Activated T-helper 17 cell treated with anti-CD3 and anti-CD28 coated beads, Interleukin-2, amount 50 U/mL, for 72 hours (primary cell): ENCODE results near the gene GPR17. TPM values are rescaled to one million over a fixed set of nuclear protein-coding genes. Genes with fewer than 3 reads are reported as not detected.

Experiments used
- ATAC-seq: fragments of 150-1000 bp; cut with Tn5 transposase; replicated peaks from 2 replicates; pipeline ENCODE4 v1.10.0; 2021; ENCODE audit warnings: mild to moderate bottlenecking, moderate library complexity
- H3K27ac Mint-ChIP-seq: one replicate; pipeline ENCODE4 v1.8.0; 2022; ENCODE audit warnings: mixed read lengths
- H3K27me3 Mint-ChIP-seq: one replicate; pipeline ENCODE4 v1.8.0; 2022; ENCODE audit warnings: mixed read lengths
- H3K36me3 Mint-ChIP-seq: one replicate; pipeline ENCODE4 v1.8.0; 2022; ENCODE audit warnings: low read depth, mild to moderate bottlenecking, mixed read lengths
- H3K4me1 Mint-ChIP-seq: one replicate; pipeline ENCODE4 v1.8.0; 2022; ENCODE audit warnings: mixed read lengths
- H3K4me3 Mint-ChIP-seq: one replicate; pipeline ENCODE4 v1.8.0; 2022; ENCODE audit warnings: mild to moderate bottlenecking, mixed read lengths
- H3K9me3 Mint-ChIP-seq: one replicate; pipeline ENCODE4 v1.8.0; 2022; ENCODE audit warnings: mixed read lengths
- total RNA-seq, 2 donors: library from RNA; stranded (reverse); gene quantifications; one replicate each; pipeline ENCODE4 v1.2.3, GENCODE V29; 2022

The GPR17 gene
- total RNA-seq, 2 donors from 2014 or later, result not detected

DNA sequence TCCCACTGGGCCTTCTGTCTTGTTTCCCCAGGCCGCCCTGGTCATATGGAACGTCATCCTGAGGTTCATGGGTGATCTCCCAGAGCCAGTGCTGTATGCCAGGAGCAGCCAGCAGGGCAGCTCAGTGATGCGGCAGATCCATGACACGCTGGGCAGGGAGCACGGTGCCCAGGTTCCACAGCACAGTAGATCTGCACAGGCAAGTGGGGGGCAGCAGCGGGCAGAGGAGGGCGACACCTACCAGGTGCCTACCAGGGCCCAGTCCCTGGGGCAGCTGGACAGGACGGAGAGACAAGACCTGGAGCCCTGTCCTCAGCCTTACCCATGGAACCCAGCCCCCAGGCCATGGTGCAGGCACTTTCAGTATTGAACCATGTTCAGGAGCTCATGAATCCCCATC, 36.1 kb upstream of the GPR17 start:
- no peak overlapping the region for H3K27ac Mint-ChIP-seq

DNA sequence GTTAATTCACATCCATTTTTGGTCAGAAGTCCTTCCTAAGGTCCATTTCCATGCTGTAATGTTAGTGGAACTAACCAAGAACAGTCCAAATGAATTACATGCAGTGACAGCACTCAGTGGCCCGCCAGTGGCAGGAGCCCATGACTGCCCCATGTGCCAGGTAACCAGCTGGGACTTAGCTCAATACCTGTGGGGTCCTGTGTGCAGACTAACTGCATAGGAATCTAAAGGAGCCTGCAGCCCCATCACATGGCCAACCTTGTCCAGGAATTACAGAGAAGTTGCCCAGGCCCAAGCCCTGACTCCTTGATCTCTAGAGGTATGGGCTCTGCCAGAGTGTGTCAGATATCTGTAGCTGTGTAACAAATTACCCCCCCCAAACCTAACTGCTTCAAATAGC, 35.4 kb upstream of the GPR17 start:
- Mint-ChIP-seq H3K27me3 (peaks cover 6% of the 10 kb centered on the region), H3K9me3 (no peaks in the 10 kb centered on the region), H3K4me1 (no peaks in the 10 kb centered on the region), H3K36me3 (no peaks in the 10 kb centered on the region), H3K27ac (no peak overlapping the region), H3K4me3 (no peak overlapping the region)
- no peak for ATAC-seq

More for the DNA sequence above, 36.1 kb upstream of the GPR17 start:
- Mint-ChIP-seq H3K4me1 (no peaks in the 10 kb centered on the region), H3K9me3 (no peaks in the 10 kb centered on the region), H3K36me3 (no peaks in the 10 kb centered on the region), H3K27me3 (peaks cover 2% of the 10 kb centered on the region), H3K4me3 (no peak overlapping the region)
- no peak for ATAC-seq

DNA sequence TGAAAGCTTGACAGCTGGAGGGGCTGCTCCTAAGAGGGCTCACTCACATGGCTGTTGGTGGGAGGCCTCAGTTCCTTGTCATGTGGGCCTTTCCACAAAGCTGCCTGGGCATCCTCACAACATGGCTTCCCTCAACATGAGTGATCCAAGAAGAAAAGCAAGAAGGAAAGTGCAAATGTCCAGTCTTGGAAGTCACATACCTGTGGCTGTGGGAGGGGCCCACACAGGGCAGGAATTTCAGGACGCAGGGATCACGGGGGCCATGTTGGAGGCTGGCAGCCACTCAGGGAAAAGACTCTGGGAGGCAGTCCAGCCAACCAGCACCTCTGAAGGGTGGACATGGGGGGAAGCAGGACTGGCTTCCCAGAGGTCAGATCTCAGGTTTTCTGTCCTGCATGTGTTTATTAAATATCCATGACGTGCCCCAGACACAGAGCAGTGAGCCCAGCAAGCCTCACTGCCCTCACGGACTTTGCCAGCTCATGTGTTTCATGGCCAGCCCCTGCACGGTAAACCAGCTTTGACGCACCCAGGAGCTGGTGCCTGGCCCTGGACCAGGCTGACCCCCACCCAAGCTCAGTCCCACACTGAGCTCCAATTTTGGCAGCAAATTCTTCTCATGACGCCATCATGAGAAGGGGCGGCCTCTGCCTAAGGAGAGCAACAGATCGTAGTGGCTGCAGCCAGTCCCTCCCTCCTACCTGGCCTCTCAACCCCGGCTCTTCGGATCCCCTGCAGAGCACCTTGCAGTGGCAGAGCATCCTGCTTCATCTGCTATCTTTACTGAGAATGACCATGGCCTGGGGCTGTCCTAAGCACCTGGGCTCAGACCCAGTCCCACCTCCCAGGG, 34.7 kb upstream of the GPR17 start:
- Mint-ChIP-seq H3K36me3 (no peaks in the 10 kb centered on the region), H3K9me3 (no peaks in the 10 kb centered on the region), H3K4me1 (no peaks in the 10 kb centered on the region), H3K27ac (no peak overlapping the region), H3K27me3 (peaks cover 12% of the 10 kb centered on the region), H3K4me3 (no peak overlapping the region)
- ATAC-seq, result no peak

DNA sequence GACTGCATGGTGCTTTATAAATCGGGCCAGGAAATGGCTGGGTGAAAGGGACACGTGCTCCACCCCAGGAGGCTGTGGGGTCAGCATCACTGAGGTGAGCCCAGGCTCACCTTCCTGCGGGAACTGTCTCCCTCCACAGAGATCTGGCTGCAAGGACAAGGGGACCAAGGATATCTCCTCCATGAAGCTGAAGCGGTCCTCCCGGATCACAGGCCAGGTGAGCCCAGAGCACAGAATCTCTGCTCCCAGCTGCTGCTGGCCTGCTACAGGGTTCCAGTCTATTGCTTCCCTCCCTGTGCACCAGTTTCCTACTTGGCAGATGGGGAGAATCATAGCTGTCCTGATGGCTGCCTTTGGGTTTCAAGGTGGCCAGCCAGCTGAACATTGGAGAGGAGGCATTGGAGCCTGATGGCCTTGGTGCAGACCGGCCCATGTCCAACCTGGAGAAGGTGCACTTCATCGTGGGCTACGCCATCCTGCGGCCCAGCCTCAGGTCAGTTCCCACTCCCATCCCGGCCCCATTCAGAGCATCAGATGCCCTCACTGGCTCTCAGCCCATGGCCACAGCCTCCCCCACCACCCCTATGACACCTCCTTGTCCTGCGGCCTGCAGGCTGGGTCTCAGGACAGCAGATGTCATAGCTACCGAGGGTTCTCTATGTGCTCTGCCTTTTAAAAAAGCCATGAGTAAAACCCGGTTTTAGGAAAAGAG, 33.7 kb upstream of the GPR17 start:
- H3K4me1 Mint-ChIP-seq, result no peaks in the 10 kb centered on the region
- H3K27ac Mint-ChIP-seq, result no peak overlapping the region
- H3K36me3 Mint-ChIP-seq, result no peaks in the 10 kb centered on the region
- H3K4me3 Mint-ChIP-seq, result no peak overlapping the region
- no peaks in the 10 kb centered on the region for H3K9me3 Mint-ChIP-seq
- ATAC-seq, result no peak
- peaks cover 13% of the 10 kb centered on the region for H3K27me3 Mint-ChIP-seq

DNA sequence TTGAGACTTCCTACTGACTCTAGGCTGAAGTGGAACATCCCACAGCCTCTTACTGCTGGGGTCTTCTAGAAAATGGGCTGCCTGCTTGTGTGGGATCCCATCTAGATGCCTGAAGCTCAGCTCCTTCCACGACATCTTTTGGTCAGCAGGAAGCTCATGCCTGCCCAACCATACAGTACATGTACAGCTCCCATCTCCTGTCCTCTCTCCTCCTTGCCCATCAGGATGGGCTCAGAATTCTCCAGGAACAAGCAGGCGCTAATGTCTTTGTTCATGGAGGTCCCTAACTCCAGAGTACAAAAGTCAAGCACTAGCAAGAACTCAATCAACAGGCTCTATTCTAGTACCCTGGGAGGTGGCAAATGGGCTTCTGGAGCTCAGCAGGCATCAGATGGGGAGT, 31.7 kb upstream of the GPR17 start:
- Mint-ChIP-seq H3K27me3 (peaks cover 22% of the 10 kb centered on the region), H3K4me1 (no peaks in the 10 kb centered on the region), H3K9me3 (no peaks in the 10 kb centered on the region), H3K27ac (no peak overlapping the region), H3K36me3 (no peaks in the 10 kb centered on the region), H3K4me3 (no peak overlapping the region)
- ATAC-seq, result no peak

DNA sequence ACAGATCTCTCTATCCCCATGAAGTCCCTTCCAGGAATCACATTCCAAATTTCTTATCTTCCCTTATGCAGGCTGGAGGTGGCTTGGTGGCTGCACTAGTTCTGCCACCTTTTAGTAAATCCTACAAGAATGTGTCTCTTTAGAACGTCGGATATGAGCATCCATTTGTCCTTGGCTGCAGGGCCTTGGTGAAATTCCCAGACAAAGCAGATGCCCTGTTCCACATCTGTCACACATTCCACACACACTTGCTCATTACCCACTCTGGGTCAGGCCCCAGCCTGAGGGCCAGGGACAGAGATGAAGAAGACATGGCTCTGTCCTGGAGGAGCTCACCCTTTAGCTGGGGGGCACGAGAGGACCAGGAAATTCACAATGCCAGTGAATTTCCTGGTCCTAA, 31.2 kb upstream of the GPR17 start:
- no peak overlapping the region for H3K27ac Mint-ChIP-seq
- H3K9me3 Mint-ChIP-seq, result no peaks in the 10 kb centered on the region
- no peaks in the 10 kb centered on the region for H3K4me1 Mint-ChIP-seq
- ATAC-seq, result no peak
- no peak overlapping the region for H3K4me3 Mint-ChIP-seq
- H3K36me3 Mint-ChIP-seq, result no peaks in the 10 kb centered on the region
- peaks cover 26% of the 10 kb centered on the region for H3K27me3 Mint-ChIP-seq

DNA sequence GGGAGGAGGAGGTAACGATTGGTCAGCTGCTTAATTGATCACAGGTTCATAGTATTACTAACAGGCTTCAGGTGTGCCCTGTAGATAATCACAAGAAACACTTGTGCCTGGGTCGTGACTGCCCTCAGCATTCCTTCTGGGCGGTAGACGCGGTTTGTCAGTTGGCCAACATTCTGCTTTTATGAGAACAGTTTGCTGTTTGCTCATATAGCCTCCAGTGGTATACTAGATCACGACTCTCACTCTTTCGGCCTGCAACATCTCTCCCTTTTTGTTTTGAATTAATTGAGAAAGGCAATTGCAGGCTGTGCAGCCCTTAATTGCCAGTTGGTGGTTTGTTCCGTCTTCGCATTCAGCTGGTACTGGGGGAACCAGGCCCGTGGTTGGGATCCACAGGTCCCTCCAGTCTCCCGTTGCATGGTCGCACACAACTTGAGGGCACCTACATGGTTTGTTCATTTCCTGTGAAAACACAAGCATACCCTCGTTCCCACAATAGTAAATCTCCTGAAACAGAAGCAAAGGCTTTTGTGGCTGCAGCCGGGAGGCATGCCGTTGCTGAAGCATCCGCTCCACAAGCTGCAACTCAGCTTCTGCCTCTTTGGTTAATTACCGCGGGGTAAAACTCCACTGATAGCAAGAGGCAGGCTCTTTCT, 30.3 kb upstream of the GPR17 start:
- H3K4me1 Mint-ChIP-seq, result no peaks in the 10 kb centered on the region
- no peaks in the 10 kb centered on the region for H3K9me3 Mint-ChIP-seq
- H3K4me3 Mint-ChIP-seq, result no peak overlapping the region
- no peak overlapping the region for H3K27ac Mint-ChIP-seq
- no peak for ATAC-seq
- H3K36me3 Mint-ChIP-seq, result no peaks in the 10 kb centered on the region
- peaks cover 27% of the 10 kb centered on the region for H3K27me3 Mint-ChIP-seq

DNA sequence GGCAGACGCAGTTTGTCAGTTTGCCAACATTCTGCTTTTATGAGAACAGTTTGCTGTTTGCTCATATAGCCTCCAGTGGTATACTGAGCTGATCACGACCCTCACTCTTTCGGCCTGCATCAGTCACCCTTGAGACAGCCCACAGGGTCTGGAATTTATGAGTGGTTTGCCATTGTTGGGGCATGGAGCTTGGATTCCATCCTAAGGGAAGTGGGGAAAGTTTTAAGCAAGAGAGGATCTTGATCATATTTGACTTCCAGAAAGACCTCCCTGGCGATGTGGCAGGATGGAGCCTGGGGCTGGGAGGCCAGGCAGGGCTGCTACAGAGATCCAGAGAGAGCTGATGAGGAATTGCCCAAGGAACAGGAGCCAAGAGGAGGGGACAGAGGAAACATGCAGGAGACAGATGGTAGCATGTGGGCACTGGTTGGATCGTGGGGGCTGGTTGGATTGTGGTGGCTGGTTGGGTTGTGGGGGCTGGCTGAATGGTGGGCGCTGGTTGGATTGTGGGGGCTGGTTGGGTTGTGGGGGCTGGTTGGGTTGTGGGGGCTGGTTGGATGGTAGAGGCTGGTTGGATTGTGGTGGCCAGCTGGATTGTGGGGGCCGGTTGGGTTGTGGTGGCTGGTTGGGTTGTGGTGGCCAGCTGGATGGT, 27.3 kb upstream of the GPR17 start:
- Mint-ChIP-seq H3K4me1 (no peaks in the 10 kb centered on the region), H3K27ac (no peak overlapping the region), H3K27me3 (peaks cover 30% of the 10 kb centered on the region), H3K4me3 (no peak overlapping the region), H3K9me3 (no peaks in the 10 kb centered on the region), H3K36me3 (no peaks in the 10 kb centered on the region)
- ATAC-seq, result no peak

DNA sequence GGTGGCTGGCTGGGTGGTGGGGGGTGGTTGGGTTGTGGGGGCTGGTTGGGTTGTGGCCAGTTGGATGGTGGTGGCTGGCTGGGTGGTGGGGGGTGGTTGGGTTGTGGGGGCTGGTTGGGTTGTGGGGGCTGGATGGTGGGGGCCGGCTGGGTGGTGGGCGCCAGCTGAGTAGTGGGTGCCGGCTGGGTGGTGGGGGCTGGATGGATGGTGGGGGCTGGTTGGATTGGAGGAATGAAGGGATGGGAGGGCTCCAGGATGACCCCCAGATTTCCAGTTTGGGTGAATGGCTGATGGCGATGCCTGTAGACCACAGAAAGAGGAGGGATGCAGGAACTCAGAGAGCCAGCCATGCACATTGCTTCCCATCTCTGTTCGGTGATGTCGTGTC, 26.8 kb upstream of the GPR17 start:
- peaks cover 30% of the 10 kb centered on the region for H3K27me3 Mint-ChIP-seq
- no peak for ATAC-seq
- no peaks in the 10 kb centered on the region for H3K36me3 Mint-ChIP-seq
- H3K4me1 Mint-ChIP-seq, result no peaks in the 10 kb centered on the region
- no peaks in the 10 kb centered on the region for H3K9me3 Mint-ChIP-seq
- H3K4me3 Mint-ChIP-seq, result no peak overlapping the region
- no peak overlapping the region for H3K27ac Mint-ChIP-seq

DNA sequence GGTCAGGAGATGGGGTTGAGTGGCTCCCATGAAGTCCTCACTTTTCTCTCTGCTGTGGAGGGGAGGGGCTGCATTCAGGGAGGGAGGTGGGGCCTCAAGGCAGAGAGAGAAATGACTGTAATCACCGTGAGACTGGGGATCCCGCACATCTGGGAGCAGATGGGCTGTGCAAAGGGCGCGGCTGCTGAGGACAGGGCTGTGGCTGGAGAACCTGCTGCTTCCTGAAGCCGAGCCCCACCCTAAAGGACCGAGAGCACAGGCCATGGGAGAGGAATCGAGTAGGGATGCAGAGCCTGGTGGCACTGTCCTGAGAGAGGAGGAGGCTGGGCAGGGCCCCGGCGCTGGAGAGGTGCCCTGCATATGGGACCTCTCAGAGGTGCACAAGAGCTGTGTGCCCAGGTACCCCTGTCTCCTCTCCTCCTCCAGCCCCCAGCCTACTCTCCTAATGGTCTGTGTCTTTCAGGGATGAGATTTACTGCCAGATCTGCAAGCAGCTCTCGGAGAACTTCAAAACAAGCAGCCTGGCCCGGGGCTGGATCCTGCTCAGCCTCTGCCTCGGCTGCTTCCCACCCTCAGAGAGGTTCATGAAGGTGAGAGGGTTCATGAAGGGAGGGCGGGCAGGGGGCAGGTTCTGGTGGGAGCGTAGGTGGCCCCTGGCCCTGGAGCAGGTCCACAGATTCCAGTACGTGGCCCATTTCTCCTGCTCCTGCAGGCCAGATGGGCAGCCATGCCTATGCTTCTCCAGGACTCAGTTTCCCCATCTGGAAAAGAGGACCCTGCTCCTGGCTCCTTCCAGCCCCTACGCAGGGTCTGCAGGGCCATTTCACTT, 25.9 kb upstream of the GPR17 start:
- Mint-ChIP-seq H3K4me1 (no peaks in the 10 kb centered on the region), H3K27ac (no peak overlapping the region), H3K27me3 (peaks cover 26% of the 10 kb centered on the region), H3K4me3 (no peak overlapping the region), H3K36me3 (no peaks in the 10 kb centered on the region), H3K9me3 (no peaks in the 10 kb centered on the region)
- no peak for ATAC-seq

DNA sequence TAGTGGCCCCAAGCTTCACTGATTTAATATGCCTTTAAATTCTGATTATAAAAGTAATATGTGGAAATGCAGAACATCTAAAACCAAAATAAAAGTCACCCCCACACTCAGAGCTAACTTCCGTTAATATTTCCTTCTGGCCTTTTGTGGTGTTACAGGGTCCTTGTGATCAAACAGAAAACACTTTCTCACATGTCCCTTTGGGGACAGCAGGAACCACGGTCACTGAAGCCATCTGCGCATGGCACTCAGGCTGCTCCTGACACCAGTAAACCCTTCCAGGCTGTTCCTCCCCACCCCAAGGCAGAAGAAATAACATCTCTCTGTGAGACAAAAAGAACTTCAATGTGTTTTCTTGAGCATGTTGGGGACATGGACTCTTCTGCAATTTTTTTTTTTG, 25.1 kb upstream of the GPR17 start:
- Mint-ChIP-seq H3K27me3 (peaks cover 23% of the 10 kb centered on the region), H3K4me3 (no peak overlapping the region), H3K27ac (no peak overlapping the region), H3K4me1 (no peaks in the 10 kb centered on the region), H3K9me3 (no peaks in the 10 kb centered on the region), H3K36me3 (no peaks in the 10 kb centered on the region)
- no peak for ATAC-seq

DNA sequence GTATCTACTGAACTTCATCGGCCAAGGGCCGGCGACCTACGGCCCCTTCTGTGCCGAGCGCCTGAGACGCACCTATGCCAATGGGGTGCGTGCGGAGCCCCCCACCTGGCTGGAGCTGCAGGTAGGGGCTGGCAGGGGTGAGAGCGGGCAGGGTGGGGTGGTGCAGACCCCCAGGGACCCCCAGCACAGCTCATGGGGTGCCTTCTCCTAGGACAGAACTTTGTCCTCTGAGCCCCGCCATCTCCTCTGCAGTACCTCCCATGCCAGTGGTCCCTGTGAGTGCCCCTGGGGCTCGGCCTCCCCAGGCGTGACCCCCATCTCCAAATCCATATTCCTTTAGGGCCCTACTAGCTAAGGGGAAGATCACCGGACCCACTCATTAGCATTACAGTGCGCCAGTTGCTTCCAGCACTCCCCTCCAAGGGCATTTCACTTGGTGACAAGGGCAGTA, 23.9 kb upstream of the GPR17 start:
- ATAC-seq, result no peak
- Mint-ChIP-seq H3K4me1 (no peaks in the 10 kb centered on the region), H3K36me3 (no peaks in the 10 kb centered on the region), H3K9me3 (no peaks in the 10 kb centered on the region), H3K27ac (no peak overlapping the region), H3K4me3 (no peak overlapping the region), H3K27me3 (peaks cover 17% of the 10 kb centered on the region)

DNA sequence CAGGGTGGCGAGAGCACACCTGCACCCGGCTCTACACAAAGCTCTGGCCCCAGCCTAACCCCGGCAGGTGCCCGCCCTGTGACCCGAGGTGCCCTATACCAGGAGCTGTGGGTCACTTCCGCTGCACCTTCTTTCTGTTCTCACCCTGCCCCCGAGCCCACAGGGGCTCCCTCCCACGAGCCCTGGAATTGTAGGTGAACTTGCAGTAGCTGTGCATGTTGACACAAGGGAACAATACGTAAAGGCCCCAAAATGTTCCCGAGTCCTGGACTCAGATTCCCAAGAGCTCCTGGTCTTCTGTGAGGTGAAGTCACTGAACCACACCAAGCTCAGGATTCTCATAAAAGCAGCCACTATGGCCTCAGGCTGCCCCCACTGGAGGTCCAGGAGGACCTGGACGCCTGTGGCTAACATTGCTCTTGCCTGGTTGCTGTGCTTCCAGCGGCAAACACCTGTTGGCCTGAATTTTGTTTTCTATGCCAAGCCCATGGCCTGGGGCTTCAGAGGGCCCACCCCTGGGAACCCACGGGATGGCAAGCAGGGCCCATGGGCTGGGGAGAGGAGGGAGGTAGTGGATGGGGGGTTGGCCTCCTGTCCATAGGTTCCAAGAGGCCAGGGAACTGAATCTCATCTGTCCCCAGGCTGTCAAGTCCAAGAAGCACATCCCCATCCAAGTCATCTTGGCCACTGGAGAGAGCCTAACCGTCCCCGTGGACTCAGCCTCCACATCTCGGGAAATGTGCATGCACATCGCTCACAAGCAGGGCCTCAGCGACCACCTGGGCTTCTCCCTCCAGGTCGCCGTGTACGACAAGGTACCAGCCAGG, 23.2 kb upstream of the GPR17 start:
- peaks cover 16% of the 10 kb centered on the region for H3K27me3 Mint-ChIP-seq
- H3K36me3 Mint-ChIP-seq, result no peaks in the 10 kb centered on the region
- H3K9me3 Mint-ChIP-seq, result no peaks in the 10 kb centered on the region
- H3K4me1 Mint-ChIP-seq, result no peaks in the 10 kb centered on the region
- ATAC-seq, result no peak
- H3K4me3 Mint-ChIP-seq, result no peak overlapping the region
- no peak overlapping the region for H3K27ac Mint-ChIP-seq
